Fibroblast of skin of right quadriceps (primary cell): ENCODE results near the gene MBTPS1.
A peak's percentile ranks its signal among the peaks of the same experiment; 100 is the strongest.

Experiments
- DNase-seq: peaks from one replicate; pipeline ENCODE4 v3.0.0-alpha.2; 2013

Gene MBTPS1

DNA sequence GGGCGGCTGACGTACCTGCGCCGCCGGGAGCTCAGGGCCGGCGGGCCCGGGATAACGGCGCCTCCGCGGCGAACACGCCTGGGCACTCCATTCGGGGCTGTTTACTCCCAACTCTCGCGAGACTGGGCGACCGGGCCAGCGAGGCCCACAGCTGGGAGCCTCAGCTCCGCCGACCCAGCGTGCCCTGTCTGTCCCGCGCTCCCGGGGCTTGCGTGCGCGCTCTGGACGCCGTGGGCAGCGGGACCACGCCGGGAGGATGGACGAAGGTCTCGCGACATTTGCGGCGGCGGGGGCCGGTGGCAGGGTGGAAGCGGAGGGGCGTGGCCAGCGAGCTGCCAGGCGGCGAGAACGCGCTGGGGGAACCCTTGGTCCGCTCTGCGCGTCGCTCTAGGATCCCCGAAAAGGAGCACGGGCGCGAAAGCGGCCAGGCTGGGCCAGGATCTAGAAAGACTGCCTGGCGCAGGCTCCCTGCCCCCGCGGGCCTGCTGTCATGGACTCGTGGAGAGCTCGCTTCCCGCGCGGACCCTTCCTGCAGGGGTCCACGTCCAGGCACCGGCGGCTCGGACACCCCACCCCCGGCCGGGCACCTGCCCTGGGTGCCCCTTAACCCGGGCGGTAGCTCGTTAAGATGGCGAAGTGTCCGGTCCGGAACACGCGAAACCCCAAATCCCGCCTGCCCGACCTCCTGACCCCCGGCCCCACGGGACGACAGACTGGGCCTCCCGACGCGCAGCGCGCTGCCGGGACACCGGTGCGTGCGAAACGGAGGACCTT is at the start of gene MBTPS1:
Gene MBTPS1 (minus strand): TSS at position 223 of the 774 bp plus-strand sequence. CDS start 15,159 bp downstream, outside the sequence.
- peak; percentile 98 for DNase-seq

DNA sequence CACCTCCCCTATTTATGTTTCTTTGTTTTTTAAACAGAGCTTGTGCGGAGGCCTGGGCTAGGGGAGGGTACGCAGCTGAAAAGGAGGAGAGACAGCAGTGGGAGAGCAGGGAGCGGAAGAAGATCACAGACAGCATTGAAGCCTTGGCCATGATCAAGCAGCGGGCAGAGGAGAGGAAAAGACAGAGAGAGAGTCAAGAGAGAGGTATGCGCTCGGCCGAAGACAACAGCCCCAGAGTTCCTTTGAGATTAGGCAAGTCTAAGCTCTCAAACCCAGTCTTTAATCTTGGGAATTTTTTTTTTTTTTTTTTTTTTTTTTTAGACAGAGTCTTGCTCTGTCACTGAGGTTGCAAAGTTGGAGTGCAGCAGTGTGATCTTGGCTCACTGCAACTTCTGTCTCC is 49.0 kb upstream of the MBTPS1 start:
- DNase-seq, result no peak

DNA sequence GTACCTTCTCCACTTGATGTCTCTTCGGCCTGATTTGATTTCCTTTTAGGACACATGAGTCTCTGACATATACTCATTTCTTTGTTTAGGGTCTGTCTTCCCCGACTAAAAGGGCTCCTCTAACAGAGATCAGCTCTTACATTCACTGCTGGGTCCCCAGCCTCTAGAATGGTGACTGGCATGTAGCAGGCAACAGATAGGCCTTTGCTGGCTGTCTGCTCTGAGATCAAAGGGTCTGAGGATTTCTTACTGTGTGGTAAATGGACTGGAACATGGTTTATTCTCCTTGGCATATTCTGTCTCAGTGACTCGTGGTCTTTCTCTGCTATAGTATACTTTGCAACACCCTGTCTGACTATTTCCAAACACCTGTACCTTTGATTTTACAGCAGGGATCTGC is 45.1 kb upstream of the MBTPS1 start:
- DNase-seq, result no peak

DNA sequence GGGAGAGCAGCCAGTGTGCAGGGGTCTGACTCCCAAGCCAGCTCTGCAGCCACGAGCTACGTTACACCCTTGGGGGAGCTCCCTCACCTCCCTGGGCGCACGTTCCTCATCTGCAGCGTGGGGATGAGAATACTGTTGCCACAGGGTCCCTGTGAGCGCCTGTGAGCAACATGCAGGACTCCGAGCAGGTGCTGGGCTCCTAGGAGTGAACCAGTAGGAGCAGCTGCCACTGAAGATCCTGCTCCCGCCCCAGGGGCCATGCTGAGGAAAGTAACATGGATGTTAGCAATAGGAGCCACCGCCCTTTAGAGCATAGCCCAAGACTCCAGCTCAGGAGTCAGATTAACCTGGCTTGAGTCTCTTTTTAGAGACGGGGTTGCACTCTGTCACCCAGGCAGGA is 44.3 kb upstream of the MBTPS1 start:
- no peak for DNase-seq

DNA sequence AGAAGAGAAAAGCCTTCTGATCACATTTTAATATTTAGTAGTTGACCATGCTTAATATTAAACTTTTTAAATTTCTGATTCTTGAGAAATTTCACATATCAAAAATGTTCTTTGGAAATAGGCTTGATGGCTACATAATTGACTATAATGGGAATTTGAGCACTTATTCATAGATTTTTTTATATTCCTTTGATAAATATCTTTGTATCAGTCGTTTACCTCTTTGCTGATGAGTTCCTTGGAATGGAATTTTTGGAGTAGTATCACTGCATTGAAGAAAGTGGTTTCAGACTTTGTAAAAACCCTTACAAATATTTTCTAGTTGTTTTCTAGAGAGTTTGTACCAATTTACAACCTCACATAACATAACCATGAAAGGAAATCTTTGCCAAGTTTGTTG is 43.1 kb upstream of the MBTPS1 start:
- DNase-seq, result no peak

DNA sequence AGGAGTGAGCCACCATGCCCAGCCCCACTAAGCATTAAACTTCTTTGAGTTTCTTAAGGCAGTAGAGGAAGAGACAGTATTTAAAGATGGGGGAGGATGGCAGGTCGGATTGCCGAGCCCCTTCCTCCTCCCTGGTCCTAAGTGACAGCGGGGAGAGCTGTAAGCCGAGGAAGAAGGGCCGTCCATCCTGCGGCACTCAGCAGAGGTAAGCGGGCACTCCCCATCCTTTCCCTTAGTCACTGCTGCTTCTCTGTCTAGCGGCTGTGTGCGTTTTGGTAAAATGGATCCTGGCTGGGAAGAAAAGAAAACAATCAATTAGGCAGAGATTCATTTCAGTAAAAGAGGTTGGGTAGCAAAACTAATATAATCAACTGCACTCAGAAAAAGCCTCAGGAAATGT is 42.3 kb upstream of the MBTPS1 start:
- DNase-seq, result no peak

DNA sequence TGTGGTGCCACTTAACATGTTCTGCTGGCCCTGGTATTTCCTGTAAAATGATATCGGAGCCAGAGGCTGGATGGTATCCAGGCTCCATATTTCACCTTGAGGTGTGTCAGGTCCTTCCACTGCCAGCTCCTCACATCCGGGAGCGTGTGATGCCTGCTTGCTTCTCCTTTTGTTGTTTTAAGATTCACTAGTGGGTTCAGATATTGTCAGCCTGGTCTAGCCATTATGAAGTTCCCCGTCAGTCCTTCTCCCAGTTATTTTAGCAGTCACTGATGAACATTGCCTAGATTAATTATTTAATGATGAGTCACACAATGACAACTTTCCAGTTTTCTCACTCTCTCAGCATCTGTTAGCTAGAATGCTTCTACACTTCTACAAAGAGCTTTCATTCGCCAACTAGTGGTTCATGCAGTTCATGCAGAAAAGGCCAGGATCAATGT is 39.6 kb upstream of the MBTPS1 start:
- peak; percentile 33 for DNase-seq

DNA sequence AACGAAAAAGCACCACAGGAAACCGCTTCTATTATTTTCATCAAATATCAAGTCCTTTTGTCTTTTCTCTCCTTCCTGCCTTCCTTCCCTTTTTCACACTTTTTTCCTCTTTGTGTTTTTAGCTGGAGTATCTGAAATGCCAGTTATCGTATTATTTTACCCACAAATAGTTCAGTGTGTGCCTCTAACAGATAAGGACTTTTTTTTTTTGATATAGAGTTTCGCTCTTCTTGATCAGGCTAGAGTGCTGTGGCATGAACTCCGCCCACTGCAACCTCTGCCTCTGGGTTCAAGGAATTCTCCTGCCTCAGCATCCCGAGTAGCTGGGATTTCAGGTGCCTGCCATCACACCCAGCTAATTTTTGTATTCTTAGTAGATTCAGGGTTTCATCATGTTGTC is 39.0 kb upstream of the MBTPS1 start:
- no peak for DNase-seq

DNA sequence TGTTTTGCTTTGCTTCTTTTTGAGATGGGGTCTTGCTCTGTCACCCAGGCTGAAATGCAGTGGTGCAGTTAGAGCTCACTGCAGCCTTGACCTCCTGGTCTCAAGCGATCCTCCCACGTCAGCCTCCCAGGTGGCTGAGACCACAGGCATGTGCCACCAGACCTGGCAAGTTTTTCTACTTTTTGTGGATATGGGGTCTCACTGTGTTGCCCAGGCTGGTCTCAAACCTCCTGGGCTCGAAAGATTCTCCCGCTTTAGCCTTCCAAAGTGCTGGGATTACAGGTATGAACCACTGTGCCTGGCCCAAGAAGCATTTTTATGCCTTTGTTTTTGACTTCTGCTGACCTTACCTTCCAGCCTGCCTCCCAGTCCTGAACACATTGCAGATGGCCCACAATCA is 38.5 kb upstream of the MBTPS1 start:
- DNase-seq, result no peak

DNA sequence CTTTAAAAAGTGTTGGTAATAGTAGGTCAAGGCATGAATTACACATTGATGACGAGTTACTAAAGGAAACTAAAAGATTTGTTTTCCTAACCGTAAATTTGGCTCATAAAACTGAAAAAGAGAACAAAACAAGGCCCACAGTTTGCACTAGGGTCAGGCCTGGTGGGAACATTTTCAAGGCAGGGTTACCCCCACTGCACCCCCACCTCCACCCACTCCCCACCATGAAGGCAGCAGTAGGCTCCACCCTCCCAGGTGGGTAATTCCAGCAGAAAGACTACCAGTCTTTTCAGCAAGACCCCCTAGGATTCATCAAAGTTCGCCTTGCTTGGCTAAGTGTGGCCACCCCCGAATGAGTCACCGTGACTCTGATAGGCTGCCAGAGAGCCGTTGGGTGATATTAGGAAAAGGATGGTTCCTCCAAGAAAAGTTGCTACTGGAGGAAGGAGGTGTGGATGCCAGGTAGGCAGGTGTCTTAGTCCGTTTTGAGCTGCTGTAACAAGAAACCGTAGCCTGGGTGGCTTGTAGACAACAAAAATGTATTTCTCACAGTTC is 37.0 kb upstream of the MBTPS1 start:
- DNase-seq, result no peak

DNA sequence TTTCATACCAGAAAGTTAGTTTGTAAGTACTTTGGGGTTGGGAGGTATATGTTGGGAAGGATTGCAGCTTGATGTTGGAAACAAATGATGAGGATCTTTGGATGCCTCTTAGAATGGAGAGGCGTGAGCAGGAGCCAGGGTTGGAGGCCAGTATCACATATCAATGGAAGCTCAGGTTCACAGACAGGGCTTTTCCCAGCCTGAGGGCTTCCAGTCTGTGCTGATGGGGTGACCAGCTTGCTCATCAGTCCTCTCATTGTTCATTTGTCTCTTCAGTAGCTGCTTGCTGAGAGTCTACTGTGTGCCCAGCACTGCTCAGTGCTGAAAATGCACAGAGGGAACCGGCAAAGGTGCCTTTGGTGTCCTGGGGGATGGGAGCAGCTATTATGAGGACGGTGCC is 34.2 kb upstream of the MBTPS1 start:
- DNase-seq, result no peak

DNA sequence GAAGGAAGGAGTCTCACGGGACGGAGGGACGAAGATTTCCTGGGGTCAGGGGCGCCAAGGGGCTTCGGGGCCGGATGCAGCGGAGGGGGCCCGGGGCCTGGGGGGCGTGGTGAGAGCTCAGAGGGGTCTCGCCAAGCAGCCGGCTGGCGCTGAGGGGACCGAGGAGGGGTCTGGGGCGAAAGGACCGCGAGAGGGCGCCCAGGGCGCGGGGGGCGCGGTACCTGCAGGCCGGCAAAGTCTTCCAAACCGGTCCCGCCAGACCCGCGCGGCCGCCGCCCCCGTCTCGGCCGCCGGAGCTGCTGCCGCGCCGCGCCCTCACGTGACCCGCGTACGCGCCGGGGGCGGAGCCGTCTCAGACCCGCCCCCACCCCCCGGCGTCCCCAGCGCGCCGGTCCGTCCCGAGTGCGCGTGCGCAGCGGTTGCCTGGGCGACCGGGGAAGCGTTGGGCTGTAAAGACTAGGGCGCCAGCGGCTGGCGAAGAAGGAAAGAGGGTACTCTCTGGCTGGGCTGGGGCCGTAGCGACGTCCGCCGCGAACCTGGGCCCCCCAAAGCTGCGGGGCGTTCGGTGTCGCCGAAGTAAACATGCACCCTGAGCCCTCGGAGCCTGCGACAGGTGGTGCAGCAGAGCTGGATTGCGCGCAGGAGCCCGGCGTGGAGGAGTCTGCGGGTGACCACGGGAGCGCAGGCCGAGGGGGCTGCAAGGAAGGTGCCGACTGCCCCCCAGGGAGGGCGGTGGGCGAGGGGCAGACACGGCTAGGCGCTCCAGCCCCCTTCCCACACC is 28.3 kb upstream of the MBTPS1 start, which contains the start of the genes DNAAF1 and HSDL1:
Gene DNAAF1 (plus strand): TSS at position 450 of the 781 bp plus-strand sequence. CDS start 133 bp downstream, at position 583.
Gene HSDL1 (minus strand): TSS at position 319 of the 781 bp plus-strand sequence. CDS start 13,856 bp downstream, outside the sequence.
- peak; percentile 85 for DNase-seq

DNA sequence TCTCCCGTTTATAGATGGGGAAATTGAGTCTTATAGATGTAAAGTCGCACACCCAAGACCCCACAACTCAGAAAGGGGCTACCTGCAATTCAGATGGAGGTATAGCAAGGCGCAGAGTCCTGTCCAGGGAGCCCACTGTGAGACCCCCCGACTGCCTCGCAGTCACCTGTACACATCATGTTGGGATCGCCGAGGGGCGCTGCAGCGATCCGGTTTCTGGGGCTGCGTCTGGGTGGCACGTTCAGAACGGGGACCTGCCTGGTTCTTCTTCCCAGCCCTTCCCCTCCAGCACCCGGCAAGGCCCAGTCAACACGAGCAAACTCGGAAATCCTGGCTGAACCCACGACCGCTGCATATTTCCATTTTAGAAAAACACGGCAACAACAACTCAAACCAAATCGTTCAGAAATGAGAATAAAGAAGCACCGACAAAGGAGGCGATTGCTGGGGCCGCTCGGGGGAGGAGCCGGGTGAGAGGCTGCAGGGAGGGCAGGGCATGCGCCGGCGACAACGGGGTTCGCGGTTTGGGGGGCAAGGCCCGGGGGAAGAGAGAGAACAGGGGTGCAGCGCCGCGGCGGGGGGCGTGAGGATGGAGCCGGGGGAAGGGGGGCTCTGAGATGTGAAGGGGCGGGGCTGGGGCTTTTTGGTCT is 27.6 kb upstream of the MBTPS1 start:
- DNase-seq, result no peak

DNA sequence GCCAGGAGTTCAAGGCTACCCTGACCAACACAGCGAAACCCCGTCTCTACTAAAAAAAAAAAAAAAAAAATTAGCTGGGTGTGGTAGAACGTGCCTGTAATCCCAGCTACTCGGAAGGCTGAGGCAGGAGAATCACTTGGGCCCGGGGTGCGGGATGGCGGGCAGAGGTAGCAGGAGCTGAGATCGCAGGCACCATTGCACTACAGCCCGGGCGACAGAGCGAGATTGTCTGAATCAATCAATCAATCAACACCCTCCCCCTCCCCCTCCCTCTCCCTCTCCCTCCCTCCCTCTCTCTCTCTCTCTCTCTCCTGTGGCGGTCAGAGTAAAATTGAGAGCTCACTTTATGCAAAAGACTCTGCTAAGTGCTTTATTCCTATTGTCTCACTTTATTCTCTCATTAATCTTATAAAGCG is 27.1 kb upstream of the MBTPS1 start:
- DNase-seq, result no peak

DNA sequence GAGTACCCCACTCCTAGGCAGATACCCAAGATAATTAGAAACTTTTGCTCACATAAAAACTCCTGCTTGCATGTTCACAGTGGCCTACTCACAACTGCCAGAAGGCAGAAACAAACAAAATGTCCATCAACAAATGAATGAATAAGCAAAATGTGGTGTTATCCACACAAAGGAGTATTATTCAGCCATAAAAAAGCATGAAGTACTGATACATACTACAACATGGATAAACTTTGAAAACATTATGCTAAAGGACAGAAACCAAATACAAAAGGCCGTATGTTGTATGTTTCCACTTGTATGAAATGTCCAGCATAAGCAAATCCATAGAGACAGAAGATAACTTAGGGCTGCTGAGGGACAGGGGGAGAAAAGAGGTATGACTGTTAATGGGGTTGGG is 26.3 kb upstream of the MBTPS1 start:
- DNase-seq, result no peak

DNA sequence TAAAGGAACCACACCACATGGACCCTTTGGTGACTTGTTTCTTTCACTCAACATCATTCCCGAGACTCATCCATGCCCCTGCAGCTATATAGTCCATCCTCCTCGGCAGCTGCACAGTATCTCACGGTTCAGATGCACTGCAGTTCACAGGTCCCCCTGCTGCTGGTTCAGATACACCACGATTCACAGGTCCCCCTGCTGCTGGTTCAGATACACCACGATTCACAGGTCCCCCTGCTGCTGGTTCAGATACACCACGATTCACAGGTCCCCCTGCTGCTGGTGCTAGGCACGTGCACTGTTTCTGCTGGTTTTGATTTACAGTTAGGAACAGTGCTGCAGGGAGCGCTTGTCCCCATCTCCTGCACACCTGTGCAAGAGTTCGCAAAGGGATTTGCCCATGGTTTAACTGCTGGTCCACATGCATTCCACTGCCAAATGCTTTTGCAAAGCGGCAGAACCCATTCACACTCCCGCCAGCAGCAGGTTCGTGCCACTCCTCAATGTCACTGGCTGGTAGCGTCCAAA is 24.5 kb upstream of the MBTPS1 start:
- DNase-seq, result no peak

DNA sequence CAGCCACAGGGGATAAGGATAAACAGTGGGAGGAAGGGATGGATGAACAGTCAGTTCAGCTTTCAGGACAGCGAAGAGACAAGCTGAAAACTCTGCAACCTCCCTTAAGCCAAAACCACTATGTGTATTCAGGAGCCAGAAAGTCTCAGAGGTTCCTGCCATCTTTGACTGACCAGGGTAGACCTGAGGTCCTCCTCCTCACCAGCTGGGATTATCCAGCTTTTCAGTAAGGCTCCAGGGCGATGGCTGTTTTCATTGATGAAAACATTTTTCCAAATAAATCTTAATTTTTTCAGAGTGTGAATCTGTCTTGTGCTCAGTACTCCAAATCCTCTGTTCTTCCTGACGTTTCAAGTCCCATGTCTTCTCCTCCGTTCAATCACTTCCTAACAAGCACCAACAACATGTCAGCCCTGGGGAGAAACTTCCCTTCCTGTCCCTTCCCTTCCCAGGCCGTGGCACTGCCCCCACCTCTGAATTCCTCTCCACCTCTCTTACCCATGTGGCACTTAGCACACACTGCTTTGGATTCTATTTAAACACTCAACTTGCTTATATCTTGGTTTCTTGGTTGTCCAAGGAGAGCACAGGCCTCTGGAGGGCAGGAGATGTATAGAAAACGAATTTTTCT is 23.0 kb upstream of the MBTPS1 start:
- DNase-seq, result no peak

DNA sequence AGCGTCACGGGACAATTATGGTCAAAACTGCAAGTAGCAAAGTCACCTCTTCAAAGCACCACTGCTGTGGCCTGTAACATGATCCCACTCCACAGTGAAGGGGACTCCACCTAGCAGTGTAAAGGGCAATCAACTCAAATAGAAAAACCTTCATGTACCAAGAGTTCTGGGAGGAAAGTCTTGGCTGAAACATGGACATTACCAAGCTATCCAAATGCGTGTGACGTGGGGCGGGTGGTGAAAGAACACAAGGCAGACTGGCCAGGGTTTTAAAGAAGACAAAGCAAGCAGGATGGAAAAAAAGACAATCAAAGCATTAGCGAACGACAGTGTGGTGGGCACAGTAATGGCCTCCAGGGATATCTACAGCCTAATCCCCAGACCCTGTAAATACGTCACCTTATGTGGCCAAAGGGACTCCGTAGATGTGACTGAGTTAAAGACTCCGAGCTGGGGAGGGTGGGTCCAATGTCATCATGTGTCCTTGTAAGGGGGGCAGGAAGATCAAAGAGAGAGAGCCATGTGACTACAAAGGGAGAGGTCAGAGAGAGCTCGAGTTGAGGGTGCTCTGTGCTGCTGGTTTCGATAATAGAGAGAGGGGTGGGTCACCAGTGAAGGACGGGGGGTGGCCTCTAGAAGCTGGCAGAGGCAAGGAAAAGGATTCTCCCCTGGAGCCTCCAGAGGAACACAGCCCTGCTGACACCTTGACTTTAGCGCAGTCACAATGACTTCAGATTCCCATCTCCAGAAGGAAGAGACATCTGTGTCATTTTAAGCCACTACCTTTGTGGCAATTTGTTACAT is 22.3 kb upstream of the MBTPS1 start:
- DNase-seq, result peak; percentile 23

DNA sequence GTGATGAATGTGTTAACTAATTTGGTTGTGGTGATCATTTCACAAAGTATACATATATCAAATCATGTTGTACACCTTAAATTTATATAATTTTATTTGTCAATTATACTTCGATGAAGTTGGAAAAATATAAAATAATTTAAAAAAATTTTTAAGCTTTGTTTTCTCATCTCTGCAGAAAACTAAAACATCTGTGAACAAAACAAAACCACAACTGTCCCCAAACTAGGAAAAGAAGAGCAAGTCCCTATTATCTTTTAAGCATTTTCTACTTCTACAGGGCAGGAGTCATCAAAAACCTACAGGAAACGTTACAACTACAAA is 21.7 kb upstream of the MBTPS1 start:
- no peak for DNase-seq

DNA sequence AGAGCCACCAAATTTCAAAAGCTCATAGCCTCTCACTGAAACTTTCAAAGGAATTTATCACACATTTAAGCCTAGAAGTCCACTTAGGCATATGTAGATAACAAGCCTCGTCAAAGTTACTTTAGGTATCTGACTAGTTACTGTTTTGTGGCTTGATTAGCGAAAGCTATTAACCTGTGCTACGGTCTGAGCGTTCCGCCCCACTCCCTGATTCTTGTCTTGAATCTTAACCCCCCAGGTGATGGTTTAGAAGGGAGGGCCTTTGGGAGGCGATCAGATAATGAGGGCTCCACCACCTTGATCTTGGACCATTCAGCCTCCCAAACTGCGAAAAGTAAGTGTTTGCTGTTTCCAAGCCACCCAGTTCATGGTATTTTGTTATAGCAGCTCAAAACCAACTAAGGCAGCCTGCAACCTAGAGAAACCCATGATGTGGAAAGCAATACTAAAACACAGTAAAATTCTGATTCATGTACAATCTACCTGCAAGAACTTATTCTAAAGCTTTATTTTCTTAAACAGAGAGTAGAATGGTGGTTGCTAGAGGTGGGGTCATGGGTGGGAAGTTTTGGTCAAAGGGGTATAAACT is 21.1 kb upstream of the MBTPS1 start:
- no peak for DNase-seq

DNA sequence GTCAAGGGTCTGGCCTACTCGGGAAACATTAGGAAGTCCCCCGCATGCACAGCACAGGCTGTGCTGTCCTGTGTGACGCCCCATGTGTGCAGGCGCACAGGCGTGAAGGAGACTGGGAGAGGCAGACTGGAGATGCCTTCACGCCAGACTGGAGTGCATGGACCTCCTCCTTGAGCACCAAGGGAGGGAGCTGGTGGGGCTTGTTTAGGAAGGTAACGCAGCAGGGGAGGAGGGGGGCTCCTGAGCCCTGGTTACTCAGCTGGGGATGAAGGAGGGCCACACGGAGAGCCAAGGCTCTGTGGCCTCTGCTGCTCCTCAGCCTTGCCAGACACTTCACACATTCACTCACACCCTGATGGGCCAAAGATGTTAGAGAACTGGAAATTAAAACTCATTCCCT is 20.5 kb upstream of the MBTPS1 start:
- no peak for DNase-seq
